C4-2B (cell line): Measurements from ENCODE around the gene TLE5.

Source experiments
- ZFX ChIP-seq: fragments of 450-650 bp; IDR thresholded peaks from 2 replicates; pipeline ENCODE4 v1.6.1; 2017
- TF ChIP-seq, protein P1 (sequence below): fragments of 450-650 bp; conservative IDR thresholded peaks from 2 replicates; pipeline ENCODE4 v1.5.1; 2017; ENCODE audit warnings: mild to moderate bottlenecking

DNA sequence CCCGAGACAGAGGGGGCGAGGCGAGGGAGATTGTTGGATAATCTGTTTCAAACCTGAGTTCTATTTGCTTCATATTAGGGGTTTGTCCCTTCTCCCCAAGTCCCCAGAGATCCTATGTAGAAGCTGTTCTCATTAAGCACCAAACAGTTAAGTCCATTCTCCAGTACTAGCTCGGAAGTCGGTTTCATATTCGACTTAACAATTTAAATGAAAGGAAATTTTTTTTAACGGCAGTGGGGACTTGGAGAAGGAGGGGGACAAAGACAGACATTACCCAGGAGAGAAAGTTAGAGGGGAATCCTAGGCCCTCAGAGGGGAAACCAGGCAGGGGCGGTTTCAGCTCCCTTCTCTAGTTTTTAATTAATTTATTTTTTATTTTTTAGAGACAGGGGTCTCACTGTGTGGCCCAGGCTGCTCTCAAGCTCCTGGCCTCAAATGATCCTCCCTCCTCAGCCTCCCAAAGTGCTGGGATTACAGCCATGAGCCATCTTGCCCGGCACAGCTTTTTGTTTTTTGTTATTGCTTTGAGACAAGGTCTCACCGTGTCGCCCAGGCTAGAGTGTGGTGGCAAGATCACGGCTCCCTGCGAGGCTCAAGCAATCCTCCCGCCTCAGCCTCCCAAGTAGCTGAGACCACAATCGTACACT lies 19.6 kb downstream of the TLE5 start:
- TF ChIP-seq, protein P1, sequence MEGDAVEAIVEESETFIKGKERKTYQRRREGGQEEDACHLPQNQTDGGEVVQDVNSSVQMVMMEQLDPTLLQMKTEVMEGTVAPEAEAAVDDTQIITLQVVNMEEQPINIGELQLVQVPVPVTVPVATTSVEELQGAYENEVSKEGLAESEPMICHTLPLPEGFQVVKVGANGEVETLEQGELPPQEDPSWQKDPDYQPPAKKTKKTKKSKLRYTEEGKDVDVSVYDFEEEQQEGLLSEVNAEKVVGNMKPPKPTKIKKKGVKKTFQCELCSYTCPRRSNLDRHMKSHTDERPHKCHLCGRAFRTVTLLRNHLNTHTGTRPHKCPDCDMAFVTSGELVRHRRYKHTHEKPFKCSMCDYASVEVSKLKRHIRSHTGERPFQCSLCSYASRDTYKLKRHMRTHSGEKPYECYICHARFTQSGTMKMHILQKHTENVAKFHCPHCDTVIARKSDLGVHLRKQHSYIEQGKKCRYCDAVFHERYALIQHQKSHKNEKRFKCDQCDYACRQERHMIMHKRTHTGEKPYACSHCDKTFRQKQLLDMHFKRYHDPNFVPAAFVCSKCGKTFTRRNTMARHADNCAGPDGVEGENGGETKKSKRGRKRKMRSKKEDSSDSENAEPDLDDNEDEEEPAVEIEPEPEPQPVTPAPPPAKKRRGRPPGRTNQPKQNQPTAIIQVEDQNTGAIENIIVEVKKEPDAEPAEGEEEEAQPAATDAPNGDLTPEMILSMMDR, result no peak
- TF ChIP-seq ZFX, result no peak
